ENCODE data around the gene CLIP1.
"Not testable (repeated sequence)": the region's sequence is repeated elsewhere in the genome, so short reads cannot be mapped to it uniquely, and the experiment has no call there.

CLIP1 gene

DNA sequence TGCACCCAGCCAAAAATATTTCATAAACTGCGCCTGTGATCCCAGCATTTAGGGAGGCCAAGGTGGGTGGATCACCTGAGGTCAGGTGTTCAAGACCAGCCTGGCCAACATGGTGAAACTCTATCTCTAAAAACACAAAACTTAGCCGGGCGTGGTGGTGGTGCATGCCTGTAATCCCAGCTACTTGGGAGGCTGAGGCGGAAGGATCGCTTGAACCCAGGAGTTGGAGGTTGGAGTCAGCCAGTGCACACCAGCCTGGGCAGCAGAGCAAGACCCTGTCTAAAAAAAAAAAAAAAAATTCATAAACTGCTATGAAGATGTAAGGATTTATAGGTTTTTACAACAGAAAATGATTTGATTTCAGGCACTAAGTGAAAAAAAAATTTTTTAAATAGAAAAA lies 6.6 kb upstream of the CLIP1 start:
- DNase-seq, result not testable (repeated sequence)

DNA sequence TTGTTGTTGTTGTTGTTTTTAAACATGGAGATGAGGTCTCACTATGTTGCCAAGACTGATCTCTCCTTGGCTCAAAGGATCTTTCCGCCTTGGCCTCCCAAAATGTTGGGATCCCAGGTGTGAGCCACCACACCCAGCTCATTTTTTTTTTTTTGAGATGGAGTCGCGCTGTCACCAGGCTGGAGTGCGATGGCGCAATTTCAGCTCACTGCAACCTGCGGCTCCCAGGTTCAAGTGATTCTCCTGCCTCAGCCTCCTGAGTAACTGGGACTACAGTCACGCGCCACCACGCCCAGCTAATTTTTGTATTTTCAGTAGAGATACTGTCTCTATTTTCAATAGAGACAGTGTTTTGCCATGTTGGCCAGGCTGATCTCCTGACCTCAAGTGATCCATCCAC lies 4.9 kb upstream of the CLIP1 start:
- DNase-seq, result no peak

DNA sequence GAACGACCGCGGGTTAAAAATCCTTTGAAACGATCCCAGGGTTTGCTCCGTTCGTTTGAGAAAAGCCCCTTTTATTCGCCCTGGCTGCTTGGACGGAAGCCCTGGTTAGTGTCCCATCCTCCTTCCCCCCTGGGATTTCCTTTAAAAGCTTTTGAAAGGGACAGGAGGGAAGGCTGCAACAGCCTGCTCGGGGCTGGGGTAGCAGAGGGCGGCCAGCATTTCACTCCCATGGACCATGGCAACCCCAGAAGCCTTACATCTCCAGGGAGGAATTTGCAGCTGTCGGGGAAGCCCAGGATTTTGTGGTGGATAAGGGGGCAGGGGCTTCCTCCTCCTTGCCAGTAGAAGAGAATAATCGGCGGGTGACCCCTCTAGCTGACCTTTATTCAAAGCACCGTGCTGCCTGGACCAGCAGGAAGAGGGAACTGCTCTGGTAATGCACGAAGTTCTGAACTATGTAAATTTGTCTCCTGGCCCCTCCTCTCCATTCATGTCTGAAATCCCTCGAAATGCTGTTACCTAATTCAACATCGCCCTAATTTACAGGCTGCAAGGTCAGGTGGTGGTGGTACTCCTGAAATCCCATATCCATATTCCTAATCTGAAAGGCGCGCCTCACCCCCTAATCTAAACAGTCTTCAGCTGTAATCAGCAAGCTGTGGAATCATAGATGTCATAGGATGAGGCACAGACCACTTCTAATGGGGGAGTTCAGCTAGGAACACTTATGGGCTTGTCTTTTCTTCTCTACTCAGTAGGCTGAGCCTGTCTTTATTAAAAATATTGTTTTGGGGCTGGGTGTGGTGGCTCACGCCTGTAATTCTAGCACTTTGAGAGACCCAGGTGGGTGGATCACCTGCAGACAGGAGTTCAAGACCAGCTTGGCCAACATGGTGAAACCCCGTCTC lies 1.0 kb upstream of the CLIP1 start:
- no peak for DNase-seq

DNA sequence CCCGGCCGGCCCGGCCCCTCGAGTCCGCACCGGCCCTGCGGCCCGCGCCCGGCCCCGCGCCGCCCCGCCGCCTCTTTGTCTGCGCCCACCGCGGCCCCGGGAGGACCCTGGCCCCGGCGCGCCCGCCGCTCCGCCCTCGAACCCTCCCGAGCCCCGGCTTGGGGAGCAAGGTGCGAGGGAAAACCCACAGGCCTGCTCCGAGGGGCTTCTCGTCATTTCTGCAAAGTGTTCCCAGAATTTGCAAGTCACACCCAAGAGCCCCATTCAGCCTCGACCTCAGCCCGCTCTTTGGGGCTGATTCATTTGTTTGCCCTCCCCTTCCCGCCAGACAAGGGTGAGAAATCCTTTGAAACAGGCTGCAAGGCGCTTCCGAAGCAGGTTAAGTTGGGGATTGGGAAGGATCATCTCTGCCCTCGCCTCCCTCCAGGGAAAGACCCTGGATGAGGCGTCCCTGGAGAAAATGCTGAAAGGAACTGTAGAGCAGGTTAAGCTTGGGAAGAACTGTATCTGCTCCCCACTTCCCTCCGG lies 325 bp upstream of the CLIP1 start:
- no peak for DNase-seq

GRCh38 chr12:122421187-122421820 lies 1.2 kb downstream of the CLIP1 start:
- DNase-seq, result no peak

DNA sequence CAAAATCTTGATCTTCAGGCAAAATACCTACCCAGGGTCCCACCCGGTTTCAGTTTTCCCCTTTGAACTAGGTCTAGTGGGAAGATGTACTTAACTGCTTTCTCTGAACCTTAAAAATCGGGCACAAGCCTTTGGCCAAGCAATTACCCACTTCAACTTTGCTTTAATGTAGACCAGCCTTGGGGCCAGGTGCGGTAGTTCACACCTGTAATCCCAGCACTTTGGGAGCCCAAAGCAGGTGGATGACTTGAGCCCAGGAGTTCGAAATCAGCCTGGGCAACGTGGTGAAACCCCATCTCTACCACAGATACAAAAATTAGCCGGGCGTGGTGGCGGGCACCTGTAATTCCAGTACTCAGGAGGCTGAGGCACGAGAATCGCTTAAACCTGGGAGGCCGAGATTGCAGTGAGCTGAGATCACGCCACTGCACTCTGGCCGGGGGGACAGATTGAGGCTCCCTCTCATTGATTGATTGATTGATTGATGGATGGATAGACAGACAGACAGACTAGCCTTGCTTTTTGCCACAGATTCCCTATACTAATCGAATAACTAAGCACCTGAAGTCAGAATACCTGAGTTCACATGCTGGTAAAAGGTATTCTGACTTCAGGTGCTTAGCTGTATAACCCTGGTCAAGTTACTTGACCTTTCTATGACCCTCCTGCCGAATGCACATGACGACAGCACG lies 1.9 kb downstream of the CLIP1 start:
- no peak for DNase-seq

- DNase-seq, result not testable (repeated sequence)
Observed at GRCh38 chr12:122419094-122419493, 3.4 kb downstream of the CLIP1 start.

DNA sequence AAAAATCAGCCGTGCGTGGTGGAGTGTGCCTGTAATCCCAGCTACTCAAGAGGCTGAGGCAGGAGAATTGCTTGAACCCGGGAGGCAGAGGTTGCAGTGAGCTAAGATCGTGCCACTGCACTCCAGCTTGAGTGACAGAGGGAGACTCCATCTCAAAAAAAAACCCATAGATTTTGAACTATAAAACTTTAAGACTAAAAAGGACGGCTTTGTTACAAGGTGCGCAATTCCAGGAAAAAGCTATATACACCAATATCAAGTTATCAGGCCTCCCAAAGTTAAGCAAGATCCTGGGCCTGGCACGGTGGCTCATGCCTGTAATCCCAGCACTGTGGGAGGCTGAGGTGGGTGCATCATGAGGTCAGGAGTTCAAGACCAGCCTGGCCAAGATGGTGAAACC lies 6.8 kb downstream of the CLIP1 start:
- not testable (repeated sequence) for DNase-seq

- no peak for DNase-seq
Observed at GRCh38 chr12:122413516-122414404, 8.7 kb downstream of the CLIP1 start.

GRCh38 chr12:122412851-122413433 lies 9.5 kb downstream of the CLIP1 start:
- DNase-seq, result no peak

GRCh38 chr12:122411537-122411936 lies 10.9 kb downstream of the CLIP1 start:
- DNase-seq, result no peak

GRCh38 chr12:122407208-122407607 lies 15.3 kb downstream of the CLIP1 start:
- DNase-seq, result no peak

- DNase-seq, result no peak
Observed at GRCh38 chr12:122406701-122407164, 15.7 kb downstream of the CLIP1 start.

DNA sequence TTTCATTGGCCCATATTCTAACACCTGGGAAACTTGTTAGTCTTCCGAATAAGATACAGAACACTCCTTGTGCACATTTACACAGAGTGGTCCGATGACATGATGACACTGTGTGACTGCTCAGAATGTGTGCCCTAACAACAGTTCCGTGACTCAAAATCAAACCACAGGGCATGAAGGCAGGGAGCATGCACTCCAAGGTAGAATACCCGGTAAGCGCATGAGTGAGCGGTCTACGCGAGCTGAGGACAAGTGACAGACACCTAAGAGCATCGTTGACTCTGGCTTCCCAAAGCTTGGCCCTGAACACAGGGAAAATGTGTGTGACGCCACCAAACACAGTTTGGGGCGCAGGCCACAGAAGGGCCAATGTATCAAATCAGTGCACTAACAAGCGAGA lies 18.6 kb downstream of the CLIP1 start:
- no peak for DNase-seq

- no peak for DNase-seq
Observed at GRCh38 chr12:122403115-122403770, 19.2 kb downstream of the CLIP1 start.

DNA sequence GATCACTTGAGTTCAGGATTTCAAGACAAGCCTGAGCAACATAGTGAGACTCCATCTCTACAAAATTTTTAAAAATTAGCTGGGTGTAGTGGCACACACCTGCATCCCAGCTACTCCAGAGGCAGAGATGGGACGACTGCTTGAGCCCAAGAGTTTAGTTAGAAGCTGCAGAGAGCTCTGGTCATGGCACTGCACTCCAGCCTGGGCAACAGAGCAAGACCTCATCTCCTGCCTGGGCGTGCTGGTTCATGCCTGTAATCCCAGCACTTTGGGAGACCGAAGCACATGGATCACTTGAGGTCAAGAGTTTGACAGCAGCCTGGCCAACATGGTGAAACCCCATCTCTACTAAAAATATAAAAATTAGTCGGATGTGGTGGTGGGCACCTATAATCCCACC lies 20.2 kb downstream of the CLIP1 start:
- no peak for DNase-seq

- peak; percentile 79 for DNase-seq
Observed at GRCh38 chr12:122399592-122400373, 22.7 kb downstream of the CLIP1 start.

GRCh38 chr12:122399254-122399591 lies 23.2 kb downstream of the CLIP1 start:
- no peak for DNase-seq

- not testable (repeated sequence) for DNase-seq
Observed at GRCh38 chr12:122397981-122398380, 24.5 kb downstream of the CLIP1 start.

- DNase-seq, result no peak
Observed at GRCh38 chr12:122395319-122395718, 27.1 kb downstream of the CLIP1 start.
